Measurements from ENCODE around the gene LPA.
"Not testable (repeated sequence)": the region's sequence is repeated elsewhere in the genome, so short reads cannot be mapped to it uniquely, and the experiment has no call there.

Gene LPA

DNA sequence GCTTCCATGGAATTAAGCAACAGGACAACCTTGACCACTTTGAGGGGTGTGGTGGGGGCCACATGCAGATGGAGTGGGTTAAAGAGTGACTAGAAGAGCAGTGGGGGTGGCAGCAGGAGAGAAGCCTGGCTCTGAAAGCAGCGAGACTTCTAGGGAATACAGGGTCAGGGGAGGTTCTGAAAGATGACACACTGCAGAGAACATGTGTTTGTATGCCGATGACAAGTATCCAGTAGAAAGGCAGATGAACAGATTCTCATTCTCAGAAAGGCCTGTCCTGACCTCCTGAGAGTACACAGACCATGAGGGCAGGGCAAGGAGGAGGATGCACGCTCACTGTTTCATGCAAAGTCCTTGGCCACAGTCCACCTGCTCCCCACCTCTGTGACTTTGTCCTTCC, 2.9 kb downstream of the LPA start:
- no peak for DNase-seq (ENCODE audit: low read depth)

DNA sequence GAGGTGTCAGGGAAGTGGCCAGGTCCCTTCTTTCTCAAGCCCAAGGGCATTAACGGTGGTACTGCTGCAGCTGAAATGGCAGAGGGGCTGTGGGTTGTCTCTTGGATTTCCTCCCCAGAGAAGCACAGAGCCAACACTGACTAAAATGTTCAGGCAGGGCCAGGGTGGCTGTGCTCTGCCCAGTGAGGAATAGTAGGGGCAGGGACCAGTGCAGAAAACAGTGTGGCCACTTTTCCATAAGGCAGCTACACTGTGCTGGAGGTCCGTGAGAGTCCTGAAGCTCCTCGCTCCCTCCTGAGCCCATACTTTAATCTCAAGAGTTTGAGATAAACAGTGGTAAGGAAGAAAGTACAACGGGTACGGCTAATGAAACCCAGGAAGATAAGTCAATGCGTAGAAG, 4.5 kb downstream of the LPA start:
- DNase-seq (ENCODE audit: low read depth), result no peak

DNA sequence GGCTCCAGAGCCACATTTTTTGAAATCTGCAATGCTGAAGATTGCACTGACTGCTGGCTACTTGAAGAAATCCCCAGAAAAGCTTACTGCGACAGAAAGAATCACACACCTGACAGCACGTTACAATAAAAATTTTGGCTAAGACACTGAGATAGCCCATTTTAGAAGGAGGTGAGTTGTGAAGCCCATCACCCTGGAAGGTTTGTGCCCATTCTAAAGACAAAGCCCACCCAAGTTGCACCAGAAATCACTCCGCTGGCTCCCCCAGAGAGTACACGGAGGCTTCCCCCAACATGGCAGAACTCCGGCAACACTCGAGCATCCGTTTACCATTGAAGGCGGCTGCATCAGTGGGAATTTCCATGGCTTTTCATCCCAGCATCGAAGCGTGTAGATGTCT, 29.4 kb downstream of the LPA start:
- no peak for DNase-seq (ENCODE audit: low read depth)

DNA sequence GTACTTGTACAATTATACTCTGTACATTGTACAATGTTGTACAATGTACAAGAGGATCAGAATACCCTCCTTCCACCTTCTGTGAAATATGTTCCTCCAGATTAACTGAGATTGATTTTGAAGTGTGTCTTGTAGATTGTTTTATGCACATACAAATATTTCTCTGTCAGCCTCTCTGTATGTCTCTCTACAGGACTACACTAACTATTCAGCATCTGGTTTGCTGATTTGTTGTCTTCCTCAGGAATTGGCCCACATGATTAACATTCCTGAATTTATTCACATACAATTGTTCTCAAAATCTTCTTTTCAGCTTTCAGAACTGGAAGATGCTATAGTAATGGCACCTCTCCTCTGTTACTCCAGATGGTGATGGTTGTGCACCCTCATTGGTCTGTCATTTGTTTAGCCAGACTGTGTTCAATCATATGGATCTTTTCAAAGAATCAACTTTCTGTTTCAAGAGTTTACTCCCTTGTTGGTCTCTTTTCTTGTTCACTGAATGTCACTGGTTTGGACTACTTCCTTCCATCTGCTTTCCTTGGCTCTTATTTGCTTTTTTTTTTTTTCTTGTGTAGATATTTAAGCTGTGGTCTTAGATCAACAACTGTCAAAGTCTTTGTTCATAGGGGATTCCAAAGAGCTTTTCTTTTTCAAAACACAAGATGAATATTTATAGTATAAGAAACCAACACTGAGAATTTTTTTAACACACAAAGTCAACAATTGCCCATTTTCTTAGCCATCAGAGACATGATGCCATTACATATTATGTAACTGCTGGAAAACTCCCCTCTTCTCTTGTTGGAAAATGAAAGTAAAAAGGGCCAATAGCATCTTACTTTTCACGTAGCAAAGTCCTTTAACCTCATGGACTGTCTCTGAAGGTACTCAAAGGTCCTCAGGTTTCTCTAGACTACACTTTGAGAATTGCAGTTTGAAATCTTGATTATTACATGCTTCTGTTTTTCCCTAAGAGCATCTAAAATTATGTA, 67.9 kb downstream of the LPA start:
- no peak for DNase-seq (ENCODE audit: low read depth)

GRCh38 chr6:160595297-160595696, 68.8 kb downstream of the LPA start:
- DNase-seq (ENCODE audit: low read depth), result not testable (repeated sequence)

GRCh38 chr6:160586374-160586773, 77.7 kb downstream of the LPA start:
- DNase-seq (ENCODE audit: low read depth), result no peak

GRCh38 chr6:160583794-160584193, 80.3 kb downstream of the LPA start:
- DNase-seq (ENCODE audit: low read depth), result no peak

GRCh38 chr6:160581406-160581805, 82.7 kb downstream of the LPA start:
- DNase-seq (ENCODE audit: low read depth), result no peak

GRCh38 chr6:160578515-160578914, 85.6 kb downstream of the LPA start:
- not testable (repeated sequence) for DNase-seq (ENCODE audit: low read depth)

DNA sequence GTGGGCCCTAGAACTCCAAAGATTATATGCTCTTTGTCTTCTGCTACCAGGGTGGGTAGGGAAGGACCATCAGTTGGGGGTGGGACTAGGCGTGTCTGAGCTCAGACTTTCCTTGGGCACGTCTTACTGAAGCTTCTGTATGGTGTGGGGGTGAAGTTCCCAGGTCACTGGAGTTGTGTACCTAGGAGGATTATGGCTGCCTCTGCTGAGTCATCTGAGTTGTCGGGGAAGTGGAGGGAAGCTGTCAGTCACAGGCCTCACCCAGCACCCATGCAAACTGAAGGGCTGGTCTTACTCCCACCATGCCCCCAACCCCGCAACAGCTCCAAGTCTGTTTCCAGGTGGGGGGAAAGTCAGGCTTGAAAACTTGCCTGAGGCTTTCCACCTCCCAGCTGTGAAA, 90.1 kb downstream of the LPA start:
- DNase-seq (ENCODE audit: low read depth), result no peak

DNA sequence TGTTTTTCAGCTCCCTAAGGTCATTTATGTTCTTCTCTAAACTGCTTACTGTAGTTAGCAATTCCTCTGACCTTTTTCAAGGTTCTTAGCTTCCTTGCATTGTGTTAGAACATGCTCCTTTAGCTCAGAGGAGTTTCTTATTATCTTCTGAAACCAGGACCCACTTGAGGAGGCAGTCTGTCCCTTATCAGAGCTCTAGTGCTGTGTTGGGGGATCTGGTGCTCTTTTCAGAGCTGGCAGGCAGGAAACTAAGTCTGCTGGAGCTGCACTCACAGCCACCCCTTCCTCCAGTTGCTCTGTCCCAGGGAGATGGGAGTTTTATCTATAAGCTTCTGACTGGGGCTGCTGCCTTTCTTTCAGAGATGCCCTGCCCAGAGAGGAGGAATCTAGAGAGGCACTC, 92.9 kb downstream of the LPA start:
- DNase-seq (ENCODE audit: low read depth), result not testable (repeated sequence)

- no peak for DNase-seq (ENCODE audit: low read depth)
Observed at GRCh38 chr6:160544802-160545201, 119.3 kb downstream of the LPA start.

GRCh38 chr6:160535270-160535669, 128.8 kb downstream of the LPA start:
- no peak for DNase-seq (ENCODE audit: low read depth)

GRCh38 chr6:160534050-160534696, 129.9 kb downstream of the LPA start:
- DNase-seq (ENCODE audit: low read depth), result peak; percentile 46

DNA sequence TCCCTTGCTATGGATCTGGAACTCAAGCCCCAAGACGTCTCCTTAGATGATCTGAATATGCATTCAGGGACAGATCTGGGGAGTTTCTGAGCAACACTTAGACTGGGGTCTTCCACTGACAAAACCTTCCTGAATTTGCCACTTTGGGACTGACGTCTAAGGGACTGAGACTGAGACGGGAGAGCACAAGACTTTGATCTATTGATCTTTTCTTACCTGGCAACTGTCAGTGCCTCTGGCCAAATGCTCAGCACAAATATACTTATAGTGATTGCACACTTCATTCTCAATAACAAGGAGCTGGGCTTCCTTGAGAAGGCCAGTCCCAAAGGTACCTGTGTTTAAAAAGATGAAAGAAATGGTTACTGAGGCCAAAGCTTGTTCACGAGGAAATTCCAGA, 131.8 kb downstream of the LPA start:
- no peak for DNase-seq (ENCODE audit: low read depth)

- DNase-seq (ENCODE audit: low read depth), result no peak
Observed at GRCh38 chr6:160531826-160532225, 132.2 kb downstream of the LPA start.

- not testable (repeated sequence) for DNase-seq (ENCODE audit: low read depth)
Observed at GRCh38 chr6:160529524-160529923, 134.6 kb downstream of the LPA start.

DNA sequence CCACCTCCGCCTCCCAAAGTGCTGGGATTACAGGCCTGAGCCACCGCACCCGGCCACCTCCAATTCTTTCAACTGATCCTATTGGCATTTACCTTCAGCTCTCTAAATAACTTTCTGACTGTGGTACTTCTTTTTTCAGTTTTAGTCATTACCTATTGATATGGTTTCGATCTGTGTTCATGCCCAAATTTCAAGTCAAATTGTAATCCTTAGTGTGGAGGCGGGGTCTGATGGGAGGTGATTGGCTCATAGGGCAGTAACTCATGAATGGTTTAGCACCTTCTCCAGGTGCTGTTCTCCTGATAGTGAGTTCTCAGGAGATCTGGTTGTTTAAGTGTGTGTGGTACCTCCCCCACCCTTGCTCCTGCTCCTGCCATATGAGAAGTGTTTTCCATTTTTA, 140.9 kb downstream of the LPA start:
- DNase-seq (ENCODE audit: low read depth), result no peak

- DNase-seq (ENCODE audit: low read depth), result peak; percentile 63
Observed at GRCh38 chr6:160520043-160520904, 143.8 kb downstream of the LPA start.

- DNase-seq (ENCODE audit: low read depth), result no peak
Observed at GRCh38 chr6:160519603-160520042, 144.5 kb downstream of the LPA start.

- no peak for DNase-seq (ENCODE audit: low read depth)
Observed at GRCh38 chr6:160519133-160519532, 144.9 kb downstream of the LPA start.

- DNase-seq (ENCODE audit: low read depth), result no peak
Observed at GRCh38 chr6:160513836-160514235, 150.2 kb downstream of the LPA start.

Data from activated gamma-delta T cell treated with anti-CD3 and anti-CD28 coated beads, Interleukin-2, amount 50 U/mL, for 16 hours (primary cell).